Naive thymus-derived CD4-positive, alpha-beta T cell (primary cell): ENCODE measurements around the gene UGGT2. TPM values are rescaled to one million over a fixed set of nuclear protein-coding genes. Genes with fewer than 3 reads are reported as not detected.

Experiments
- ATAC-seq: fragments of 150-1000 bp; cut with Tn5 transposase; 2 replicates; pipeline ENCODE4 v1.10.0; 2021; ENCODE audit warnings: mild to moderate bottlenecking, moderate library complexity
- CTCF ChIA-PET: fragments of 350-600 bp; sonication (Branson Sonifier 250); formaldehyde crosslinking; loops from one replicate; lab custom pipeline; 2021; ENCODE audit warnings: antibody characterized with exemption; lab: Charles Lee
- POLR2A ChIA-PET: fragments of 350-600 bp; sonication (Branson Sonifier 250); formaldehyde crosslinking; loops from one replicate; lab custom pipeline; 2021; ENCODE audit warnings: antibody characterized with exemption, inconsistent platforms; lab: Charles Lee
- DNase-seq, 9 donors: peaks; one replicate each; pipeline versions ENCODE4 v3.0.0 to v3.0.0-alpha.2; 2020 to 2022; ENCODE audit warnings: mixed read lengths in 1 of 9
- H3K27ac ChIP-seq: one replicate; pipeline ENCODE4 v1.7.0; 2013; ENCODE audit warnings: mild to moderate bottlenecking, low read depth, low read length, moderate library complexity
- H3K27me3 ChIP-seq, 2 donors: one replicate each; pipeline ENCODE4 v1.7.0; 2013; ENCODE audit warnings: low read length in 2 of 2, mild to moderate bottlenecking in 2 of 2, moderate library complexity in 2 of 2; ENCODE audit not compliant: control insufficient read depth in 2 of 2, insufficient read depth in 2 of 2
- H3K36me3 ChIP-seq, 3 experiments: 1 replicate in 2 of 3; 2 replicates in 1 of 3; pipeline ENCODE4 v1.7.0; 2013; ENCODE audit warnings: low read length in 3 of 3, mild to moderate bottlenecking in 3 of 3, moderate library complexity in 1 of 3; ENCODE audit not compliant: insufficient read depth in 3 of 3, control insufficient read depth in 2 of 3
- H3K4me1 ChIP-seq, 2 donors: one replicate each; pipeline ENCODE4 v1.7.0; 2013; ENCODE audit warnings: low read length in 2 of 2, mild to moderate bottlenecking in 2 of 2, moderate library complexity in 1 of 2; ENCODE audit not compliant: control insufficient read depth in 2 of 2, insufficient read depth in 2 of 2
- H3K4me3 ChIP-seq: 2 replicates; pipeline ENCODE4 v1.7.0; 2013; ENCODE audit warnings: mild to moderate bottlenecking, low read length
- H3K9me3 ChIP-seq, 3 experiments: 1 replicate in 2 of 3; 2 replicates in 1 of 3; pipeline ENCODE4 v1.7.0; 2013; ENCODE audit warnings: low read length in 3 of 3; ENCODE audit not compliant: control insufficient read depth in 2 of 3
- H3K27ac Mint-ChIP-seq, 9 donors: one replicate each; pipeline ENCODE4 v1.8.0; 2020 to 2022; ENCODE audit warnings: mixed read lengths in 9 of 9, mild to moderate bottlenecking in 8 of 9, moderate library complexity in 5 of 9, inconsistent platforms in 2 of 9
- H3K27me3 Mint-ChIP-seq, 5 donors: one replicate each; pipeline ENCODE4 v1.8.0; 2021 to 2022; ENCODE audit warnings: mixed read lengths in 5 of 5, mild to moderate bottlenecking in 1 of 5
- H3K36me3 Mint-ChIP-seq, 5 donors: one replicate each; pipeline ENCODE4 v1.8.0; 2020 to 2022; ENCODE audit warnings: mixed read lengths in 5 of 5, mild to moderate bottlenecking in 3 of 5, inconsistent platforms in 1 of 5
- H3K4me1 Mint-ChIP-seq, 7 donors: one replicate each; pipeline ENCODE4 v1.8.0; 2020 to 2022; ENCODE audit warnings: mixed read lengths in 7 of 7, mild to moderate bottlenecking in 3 of 7, inconsistent platforms in 1 of 7
- H3K4me3 Mint-ChIP-seq, 10 donors: one replicate each; pipeline ENCODE4 v1.8.0; 2020 to 2022; ENCODE audit warnings: mild to moderate bottlenecking in 10 of 10, mixed read lengths in 10 of 10, moderate library complexity in 6 of 10, inconsistent platforms in 2 of 10
- H3K9me3 Mint-ChIP-seq, 11 donors: one replicate each; pipeline ENCODE4 v1.8.0; 2020 to 2022; ENCODE audit warnings: mixed read lengths in 11 of 11, mild to moderate bottlenecking in 4 of 11, inconsistent platforms in 1 of 11, moderate library complexity in 1 of 11
- intact Hi-C, 2 donors: fragments of 100-400 bp; cut with micrococcal nuclease; formaldehyde crosslinking; loops; one replicate each; pipeline ENCODE4 v1.15.1; 2023
- polyA plus RNA-seq, 2 donors: library from polyadenylated mRNA; unstranded; fragments of 300-500 nt; fragmentation: Illumina TruSeq; gene quantifications; one replicate each; pipeline ENCODE4 v1.2.3, GENCODE V29; 2021
- total RNA-seq, 6 experiments: library from RNA in 5 of 6; stranded (reverse) in 5 of 6; gene quantifications; 1 replicate in 5 of 6; 2 replicates in 1 of 6; pipeline ENCODE4 v1.2.3 and lab custom pipeline; 2021 to 2026

UGGT2 gene
- total and polyA plus RNA-seq, 7 experiments from 2014 or later = 0.22 to 6.5 (median 0.51) TPM; not detected in 3

DNA sequence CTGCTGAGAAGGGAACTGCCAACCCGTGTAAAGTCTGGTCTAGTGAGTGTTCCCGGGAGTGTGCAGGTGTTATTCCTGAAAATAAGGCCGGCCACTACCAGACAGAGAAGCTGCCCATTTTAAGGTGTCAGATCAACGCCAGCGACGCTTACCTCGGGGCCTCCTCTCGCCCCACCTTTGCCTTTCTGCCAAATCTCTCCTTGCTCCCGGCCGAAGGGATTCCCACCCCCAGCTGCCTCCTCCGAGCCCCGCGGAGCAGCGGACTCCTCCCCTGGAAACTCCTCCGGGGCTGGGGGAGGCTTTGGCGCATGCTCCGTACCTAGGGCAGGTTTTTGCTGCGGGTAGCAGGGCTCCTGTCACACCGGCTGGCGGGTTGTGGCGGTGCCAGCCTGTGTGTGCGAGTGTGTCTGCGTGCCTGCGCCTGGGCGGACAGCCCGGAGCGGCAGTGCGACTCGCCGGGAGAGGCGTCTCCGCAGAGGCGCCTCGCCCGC, 36.6 kb upstream of the UGGT2 start, which contains the start of gene HS6ST3:
Gene HS6ST3, plus strand, starts transcription at position 359 of the 491 bp plus-strand sequence.
- ChIA-PET POLR2A (no interaction called here), CTCF (no interaction called here)
- Histone ChIP-seq H3K4me1 (no peaks in the 10 kb centered on the region), H3K4me3 (no peak within 1 kb of the TSS), H3K9me3 (no peaks in the 10 kb centered on the region), H3K36me3 (no peaks in the 10 kb centered on the region), H3K27ac (no peak within 1 kb of the TSS), H3K27me3 (peaks cover 0 to 10% of the 10 kb centered on the region in 2 donors)
- ATAC-seq (no peak), DNase-seq (no peak)
- Mint-ChIP-seq H3K36me3 (peaks cover 0 to 8% (median 0%) of the 10 kb centered on the region in 5 donors), H3K4me1 (peaks cover 0 to 21% (median 3%) of the 10 kb centered on the region in 7 donors), H3K4me3 (peak within 1 kb of the TSS in 8 of 10 donors; percentile 1 to 53 (median 30)), H3K27me3 (peaks cover 53 to 68% (median 63%) of the 10 kb centered on the region in 5 donors), H3K27ac (no peak within 1 kb of the TSS), H3K9me3 (peaks cover 0 to 16% (median 5%) of the 10 kb centered on the region in 11 donors)
- intact Hi-C loops = no loop called here

DNA sequence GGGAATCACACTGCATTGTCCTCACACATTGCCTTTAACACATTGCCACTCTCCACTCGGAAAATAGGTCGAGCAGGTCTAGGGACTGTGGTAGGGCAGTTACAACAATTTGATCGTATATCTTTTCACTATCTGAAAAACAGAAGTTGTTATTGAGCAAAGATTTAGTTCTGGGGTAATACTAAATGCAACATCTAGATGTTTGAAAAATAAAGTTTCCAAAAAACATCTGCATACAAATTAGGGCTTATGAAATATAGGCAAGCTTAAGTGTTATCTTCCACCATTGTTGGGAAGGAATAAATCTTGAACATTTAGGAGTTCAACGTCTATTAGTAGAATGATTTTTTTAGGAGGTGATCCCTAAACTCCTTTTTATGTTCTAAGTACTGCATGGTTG, 35.9 kb upstream of the UGGT2 start:
- Mint-ChIP-seq H3K4me3 (peak overlapping the region in 6 of 10 donors; percentile 1 to 53 (median 35)), H3K36me3 (peaks cover 0 to 8% (median 0%) of the 10 kb centered on the region in 5 donors), H3K27me3 (peaks cover 53 to 72% (median 61%) of the 10 kb centered on the region in 5 donors), H3K9me3 (peaks cover 0 to 16% (median 5%) of the 10 kb centered on the region in 11 donors), H3K4me1 (peaks cover 0 to 21% (median 3%) of the 10 kb centered on the region in 7 donors), H3K27ac (no peak overlapping the region)
- ATAC-seq = no peak
- no peak overlapping the region for H3K27ac ChIP-seq
- H3K27me3 ChIP-seq = peaks cover 0 to 10% of the 10 kb centered on the region in 2 donors
- no peaks in the 10 kb centered on the region for H3K4me1 ChIP-seq
- no peaks in the 10 kb centered on the region for H3K9me3 ChIP-seq
- CTCF ChIA-PET = no interaction called here
- no peaks in the 10 kb centered on the region for H3K36me3 ChIP-seq
- H3K4me3 ChIP-seq = no peak overlapping the region
- DNase-seq = no peak
- intact Hi-C loops = no loop called here
- POLR2A ChIA-PET = no interaction called here

DNA sequence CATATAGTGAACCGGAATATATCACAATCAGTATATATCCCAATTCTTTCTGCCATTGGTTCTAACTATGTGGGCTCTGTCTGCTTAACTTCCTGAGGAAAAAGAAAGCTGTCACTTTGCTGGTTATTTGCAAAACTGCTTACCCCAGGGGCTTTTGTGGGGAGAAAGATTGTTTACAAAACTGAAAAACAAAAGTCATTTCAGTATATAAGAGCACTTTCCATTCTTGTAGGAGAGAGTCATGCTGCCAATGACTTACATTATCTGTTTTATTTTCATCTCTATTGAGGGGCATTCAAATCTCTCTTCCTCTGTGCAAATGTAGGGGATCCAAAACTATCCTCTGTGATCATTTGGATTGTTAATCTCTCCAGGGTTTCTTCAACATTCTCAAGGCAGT, 33.5 kb upstream of the UGGT2 start:
- H3K9me3 ChIP-seq = no peaks in the 10 kb centered on the region
- intact Hi-C loops = no loop called here
- H3K27ac ChIP-seq = no peak overlapping the region
- H3K36me3 Mint-ChIP-seq = peaks cover 0 to 6% (median 0%) of the 10 kb centered on the region in 5 donors
- ChIA-PET CTCF (interaction anchor here (0.6 kb wide), 1 partner anchor 1404 kb away, joined by 4 read pairs; no protein-coding TSS in a partner anchor), POLR2A (no interaction called here)
- DNase-seq (no peak), ATAC-seq (no peak)
- H3K27ac Mint-ChIP-seq = no peak overlapping the region
- no peak overlapping the region for H3K4me3 ChIP-seq
- no peaks in the 10 kb centered on the region for H3K36me3 ChIP-seq
- H3K27me3 ChIP-seq = peaks cover 0 to 10% of the 10 kb centered on the region in 2 donors
- H3K27me3 Mint-ChIP-seq = peaks cover 32 to 53% (median 43%) of the 10 kb centered on the region in 5 donors
- peaks cover 0 to 10% (median 5%) of the 10 kb centered on the region in 11 donors for H3K9me3 Mint-ChIP-seq
- H3K4me1 Mint-ChIP-seq = peaks cover 0 to 16% (median 2%) of the 10 kb centered on the region in 7 donors
- H3K4me3 Mint-ChIP-seq = no peak overlapping the region
- no peaks in the 10 kb centered on the region for H3K4me1 ChIP-seq

DNA sequence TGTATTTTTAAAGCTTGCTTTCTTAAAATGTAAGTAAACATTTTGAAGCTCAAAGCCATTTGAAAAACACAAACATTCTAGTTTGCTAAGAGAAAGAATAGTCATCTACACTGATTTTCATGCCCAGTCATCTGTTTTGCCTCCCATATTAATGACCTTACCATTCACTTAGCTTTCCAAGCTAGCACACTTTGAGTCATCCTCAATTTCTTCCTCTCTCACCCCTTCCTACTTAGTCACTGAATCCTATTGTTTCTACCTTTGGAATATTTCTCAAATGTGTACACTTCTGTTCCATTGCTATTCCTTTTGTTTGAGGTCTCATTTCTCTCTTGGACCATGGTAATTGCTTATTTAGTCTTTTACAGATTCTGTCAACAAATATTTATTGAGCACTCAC, 29.4 kb upstream of the UGGT2 start:
- Mint-ChIP-seq H3K4me1 (no peaks in the 10 kb centered on the region), H3K9me3 (peaks cover 0 to 14% (median 5%) of the 10 kb centered on the region in 11 donors), H3K36me3 (peaks cover 0 to 5% (median 0%) of the 10 kb centered on the region in 5 donors), H3K27ac (no peak overlapping the region), H3K27me3 (peaks cover 7 to 29% (median 21%) of the 10 kb centered on the region in 5 donors), H3K4me3 (no peak overlapping the region)
- no peak for DNase-seq
- H3K9me3 ChIP-seq = no peaks in the 10 kb centered on the region
- ChIA-PET POLR2A (no interaction called here), CTCF (no interaction called here)
- no peaks in the 10 kb centered on the region for H3K27me3 ChIP-seq
- no peaks in the 10 kb centered on the region for H3K4me1 ChIP-seq
- no peaks in the 10 kb centered on the region for H3K36me3 ChIP-seq
- H3K27ac ChIP-seq = no peak overlapping the region
- no peak for ATAC-seq
- no peak overlapping the region for H3K4me3 ChIP-seq
- intact Hi-C loops = no loop called here

DNA sequence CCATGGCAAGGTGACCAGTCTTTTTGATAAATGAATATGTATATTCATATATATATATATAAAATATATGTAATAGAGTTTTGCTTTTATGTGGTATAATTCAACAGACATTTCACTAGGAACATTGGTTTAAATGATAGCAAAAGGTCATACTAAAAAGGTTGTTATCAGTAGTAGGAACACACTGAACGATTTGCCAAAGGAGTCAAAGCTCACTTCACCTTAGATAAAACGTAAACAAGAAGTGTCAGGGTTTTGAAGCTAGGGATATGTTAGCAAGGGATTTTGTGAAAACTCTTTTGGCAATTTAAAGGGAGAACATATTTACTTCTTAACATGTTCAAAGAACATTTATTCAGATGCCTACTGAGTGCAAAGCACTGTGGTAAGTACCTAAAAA, 28.7 kb upstream of the UGGT2 start:
- Histone ChIP-seq H3K27me3 (no peaks in the 10 kb centered on the region), H3K4me1 (no peaks in the 10 kb centered on the region), H3K27ac (no peak overlapping the region), H3K9me3 (no peaks in the 10 kb centered on the region), H3K4me3 (no peak overlapping the region), H3K36me3 (no peaks in the 10 kb centered on the region)
- H3K27me3 Mint-ChIP-seq = peaks cover 2 to 21% (median 16%) of the 10 kb centered on the region in 5 donors
- ATAC-seq (no peak), DNase-seq (no peak)
- peaks cover 0 to 18% (median 5%) of the 10 kb centered on the region in 11 donors for H3K9me3 Mint-ChIP-seq
- no peaks in the 10 kb centered on the region for H3K4me1 Mint-ChIP-seq
- no peak overlapping the region for H3K4me3 Mint-ChIP-seq
- intact Hi-C loops = no loop called here
- ChIA-PET POLR2A (no interaction called here), CTCF (no interaction called here)
- H3K27ac Mint-ChIP-seq = no peak overlapping the region
- peaks cover 0 to 5% (median 0%) of the 10 kb centered on the region in 5 donors for H3K36me3 Mint-ChIP-seq

DNA sequence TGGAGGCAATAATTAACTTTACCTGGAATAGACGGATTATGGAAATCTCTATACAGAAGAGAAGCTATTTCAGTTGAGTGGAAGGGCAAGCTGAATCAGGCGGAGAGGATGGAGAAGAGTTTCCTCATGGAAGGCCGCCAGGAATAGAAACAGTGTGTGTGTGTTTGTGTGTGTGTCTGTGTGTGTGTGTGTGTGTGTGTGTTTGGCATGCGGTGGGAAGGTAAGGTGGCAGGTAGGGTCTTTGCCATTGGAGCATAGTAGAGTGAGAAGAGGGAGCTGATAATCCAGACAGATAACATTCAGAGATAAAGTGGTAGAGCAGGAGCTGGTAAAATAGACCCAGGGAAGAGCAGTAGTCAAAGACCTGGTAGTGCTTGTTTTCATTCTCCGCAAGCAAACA, 27.5 kb upstream of the UGGT2 start:
- Mint-ChIP-seq H3K4me3 (no peak overlapping the region), H3K36me3 (peaks cover 0 to under 1% (median 0%) of the 10 kb centered on the region in 5 donors), H3K4me1 (no peaks in the 10 kb centered on the region), H3K27me3 (peaks cover under 1 to 15% (median 4%) of the 10 kb centered on the region in 5 donors), H3K27ac (no peak overlapping the region), H3K9me3 (peaks cover 0 to 23% (median 4%) of the 10 kb centered on the region in 11 donors)
- H3K36me3 ChIP-seq = no peaks in the 10 kb centered on the region
- H3K9me3 ChIP-seq = no peaks in the 10 kb centered on the region
- H3K4me1 ChIP-seq = no peaks in the 10 kb centered on the region
- CTCF ChIA-PET = no interaction called here
- POLR2A ChIA-PET = interaction anchor here (0.6 kb wide), 1 partner anchor 53 kb away, joined by 3 read pairs; no protein-coding TSS in a partner anchor
- ATAC-seq (no peak), DNase-seq (no peak)
- H3K27ac ChIP-seq = no peak overlapping the region
- no peaks in the 10 kb centered on the region for H3K27me3 ChIP-seq
- no peak overlapping the region for H3K4me3 ChIP-seq
- intact Hi-C loops = no loop called here
